Measurements from ENCODE around the gene ZNF827. TPM values are rescaled to one million over a fixed set of nuclear protein-coding genes. Genes with fewer than 3 reads are reported as not detected.

The ZNF827 gene
- polyA plus RNA-seq, 3 donors = 31.4 to 44.4 (median 43.7) TPM

- DNase-seq = no peak
These were observed 133.1 kb downstream of the ZNF827 start for GRCh38 chr4:145805490-145805889.

- no peak for DNase-seq
These were observed 134.5 kb downstream of the ZNF827 start for GRCh38 chr4:145804116-145804515.

- DNase-seq = no peak
These were observed 139.4 kb downstream of the ZNF827 start for GRCh38 chr4:145799223-145799622.

- no peak for DNase-seq
These were observed 141.3 kb downstream of the ZNF827 start for GRCh38 chr4:145797278-145797677.

- no peak for DNase-seq
These were observed 142.3 kb downstream of the ZNF827 start for GRCh38 chr4:145796346-145796745.

- DNase-seq = no peak
These were observed 143.1 kb downstream of the ZNF827 start for GRCh38 chr4:145795521-145795920.

GRCh38 chr4:145792429-145792828, 146.2 kb downstream of the ZNF827 start:
- DNase-seq = no peak

- DNase-seq = no peak
These were observed 146.6 kb downstream of the ZNF827 start for GRCh38 chr4:145791988-145792387.

- DNase-seq = no peak
These were observed 149.9 kb downstream of the ZNF827 start for GRCh38 chr4:145788755-145789154.

- DNase-seq = no peak
These were observed 151.8 kb downstream of the ZNF827 start for GRCh38 chr4:145786830-145787229.

- no peak for DNase-seq
These were observed 152.4 kb downstream of the ZNF827 start for GRCh38 chr4:145786261-145786660.

- DNase-seq = no peak
These were observed 153.1 kb downstream of the ZNF827 start for GRCh38 chr4:145785391-145786008.

- no peak for DNase-seq
These were observed 154.6 kb downstream of the ZNF827 start for GRCh38 chr4:145784036-145784435.

- no peak for DNase-seq
These were observed 155.9 kb downstream of the ZNF827 start for GRCh38 chr4:145782756-145783155.

- DNase-seq = no peak
These were observed 157.3 kb downstream of the ZNF827 start for GRCh38 chr4:145781351-145781750.

GRCh38 chr4:145779319-145779801, 159.3 kb downstream of the ZNF827 start:
- no peak for DNase-seq

GRCh38 chr4:145776208-145776607, 162.4 kb downstream of the ZNF827 start:
- DNase-seq = no peak

- no peak for DNase-seq
These were observed 163.2 kb downstream of the ZNF827 start for GRCh38 chr4:145775406-145775805.

GRCh38 chr4:145774473-145774872, 164.2 kb downstream of the ZNF827 start:
- no peak for DNase-seq

GRCh38 chr4:145773581-145774234, 164.9 kb downstream of the ZNF827 start:
- DNase-seq = no peak

- DNase-seq = no peak
These were observed 166.3 kb downstream of the ZNF827 start for GRCh38 chr4:145772347-145772746.

GRCh38 chr4:145770124-145770523, 168.5 kb downstream of the ZNF827 start:
- no peak for DNase-seq

GRCh38 chr4:145769450-145770037, 169.1 kb downstream of the ZNF827 start:
- DNase-seq = no peak

All from renal pelvis (tissue), 4 donors.